Mucosa of stomach (tissue), 1 donor: Measurements from ENCODE around the gene MAGEA10.
"Not testable (repeated sequence)": the region's sequence is repeated elsewhere in the genome, so short reads cannot be mapped to it uniquely, and the experiment has no call there.

Source experiments
- H3K27me3 ChIP-seq: one replicate; pipeline ENCODE4 v1.7.0; 2013; ENCODE audit warnings: mild to moderate bottlenecking, low read length; ENCODE audit not compliant: control insufficient read depth, insufficient read depth
- H3K36me3 ChIP-seq: one replicate; pipeline ENCODE4 v1.7.0; 2013; ENCODE audit warnings: low read length; ENCODE audit not compliant: control insufficient read depth, insufficient read depth
- H3K4me1 ChIP-seq: one replicate; pipeline ENCODE4 v1.7.0; 2013; ENCODE audit warnings: mild to moderate bottlenecking, low read length; ENCODE audit not compliant: control insufficient read depth, insufficient read depth
- H3K4me3 ChIP-seq: one replicate; pipeline ENCODE4 v1.7.0; 2013; ENCODE audit warnings: low read length
- H3K9ac ChIP-seq: one replicate; pipeline ENCODE4 v1.7.0; 2013; ENCODE audit warnings: mild to moderate bottlenecking, low read length, moderate library complexity
- H3K9me3 ChIP-seq: one replicate; pipeline ENCODE4 v1.7.0; 2013; ENCODE audit warnings: mild to moderate bottlenecking, low read length, moderate library complexity; ENCODE audit not compliant: control insufficient read depth
- donor health status: Pancreatic carcinoma.

Gene MAGEA10

GRCh38 chrX:152138388-152138784 is at the start of gene MAGEA10:
TSS of gene MAGEA10 (minus strand) at chrX:152138577. CDS start at chrX:152135620, 2,957 bp downstream.
- no peaks in the 10 kb centered on the region for H3K27me3 ChIP-seq
- no peaks in the 10 kb centered on the region for H3K36me3 ChIP-seq
- H3K4me3 ChIP-seq, result no peak within 1 kb of the TSS

DNA sequence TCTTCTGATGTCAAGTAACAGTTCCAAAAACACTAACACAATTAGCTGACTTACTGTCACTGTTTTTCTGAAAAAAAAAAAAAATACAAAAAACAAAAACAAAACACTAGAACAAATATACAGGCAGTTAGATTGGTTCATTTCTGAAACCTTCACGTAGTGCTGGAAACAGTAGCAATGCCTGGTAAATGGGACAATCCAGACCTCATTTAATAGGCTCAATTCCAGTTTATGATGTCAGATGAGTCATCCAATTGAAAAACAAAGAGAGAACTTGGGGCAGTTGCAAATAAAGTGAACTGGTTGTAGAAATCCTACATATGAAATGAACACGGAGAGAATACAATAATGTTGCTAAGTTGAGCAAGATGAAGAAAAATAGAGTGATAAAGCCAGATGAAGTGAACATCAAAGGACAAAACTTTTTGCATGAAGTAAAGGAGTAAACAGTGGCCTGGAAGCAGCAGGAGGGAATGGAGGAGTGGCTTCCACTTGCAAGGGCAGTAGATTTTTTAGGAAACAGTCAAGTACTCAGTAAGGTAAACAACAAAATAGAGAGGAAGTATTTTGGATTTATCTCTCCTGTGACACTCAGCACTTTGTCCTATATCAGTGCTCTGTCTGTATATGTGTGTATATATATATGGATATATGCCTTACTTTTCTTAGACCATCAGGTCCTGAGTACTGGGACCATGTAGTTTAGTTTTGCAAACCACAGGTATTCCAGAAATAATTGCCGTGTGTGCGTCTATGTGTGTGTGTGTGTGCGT is 39.3 kb upstream of the MAGEA10 start:
- Histone ChIP-seq H3K9me3 (no peaks in the 10 kb centered on the region), H3K36me3 (no peaks in the 10 kb centered on the region), H3K27me3 (no peaks in the 10 kb centered on the region), H3K4me3 (no peak overlapping the region), H3K4me1 (no peaks in the 10 kb centered on the region), H3K9ac (no peak overlapping the region)

More at GRCh38 chrX:152138388-152138784, at the start of gene MAGEA10:
- no peaks in the 10 kb centered on the region for H3K9me3 ChIP-seq
- H3K9ac ChIP-seq, result no peak within 1 kb of the TSS
- H3K4me1 ChIP-seq, result no peaks in the 10 kb centered on the region

DNA sequence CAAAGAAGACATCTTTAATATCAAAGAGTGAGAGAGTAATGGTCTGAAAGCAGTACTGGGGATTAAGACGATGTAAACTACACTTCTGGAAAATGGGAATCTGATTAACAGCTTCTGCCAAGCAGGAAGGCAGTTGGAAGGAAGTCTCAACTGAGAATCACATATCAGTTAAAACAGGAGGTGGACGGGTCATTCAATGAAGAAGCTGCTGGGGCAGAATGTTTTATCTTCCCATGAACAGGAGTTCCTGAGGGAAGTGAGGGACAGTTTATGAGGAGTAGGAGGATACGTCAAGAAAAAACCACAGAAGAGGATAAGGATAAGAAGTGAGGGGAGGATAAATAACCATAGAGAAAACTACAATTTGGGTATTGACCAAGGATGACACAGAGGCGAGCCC is 38.7 kb upstream of the MAGEA10 start:
- H3K9ac ChIP-seq, result no peak overlapping the region
- H3K4me1 ChIP-seq, result no peaks in the 10 kb centered on the region
- H3K9me3 ChIP-seq, result no peaks in the 10 kb centered on the region
- no peak overlapping the region for H3K4me3 ChIP-seq
- H3K27me3 ChIP-seq, result no peaks in the 10 kb centered on the region
- no peaks in the 10 kb centered on the region for H3K36me3 ChIP-seq

DNA sequence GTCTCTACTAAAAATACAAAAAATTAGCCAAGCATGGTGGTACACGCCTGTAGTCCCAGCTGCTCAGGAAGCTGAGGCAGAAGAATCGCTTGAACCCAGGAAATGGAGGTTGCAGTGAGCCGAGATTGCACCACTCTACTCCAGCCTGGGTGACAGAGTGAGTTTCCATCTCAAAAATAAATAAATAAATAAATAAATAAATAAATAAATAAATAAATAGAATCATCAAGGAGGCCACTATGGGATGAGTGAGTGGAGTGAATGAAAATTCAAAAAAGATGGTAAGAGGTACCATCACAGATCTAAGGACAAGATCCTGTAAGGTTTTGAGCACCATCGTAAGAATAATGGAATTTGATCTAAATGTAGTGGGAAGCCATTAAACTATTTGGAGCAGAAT is 37.5 kb upstream of the MAGEA10 start:
- H3K9ac ChIP-seq, H3K9me3 ChIP-seq, H3K36me3 ChIP-seq, H3K27me3 ChIP-seq, H3K4me3 ChIP-seq, H3K4me1 ChIP-seq: not testable (repeated sequence)

DNA sequence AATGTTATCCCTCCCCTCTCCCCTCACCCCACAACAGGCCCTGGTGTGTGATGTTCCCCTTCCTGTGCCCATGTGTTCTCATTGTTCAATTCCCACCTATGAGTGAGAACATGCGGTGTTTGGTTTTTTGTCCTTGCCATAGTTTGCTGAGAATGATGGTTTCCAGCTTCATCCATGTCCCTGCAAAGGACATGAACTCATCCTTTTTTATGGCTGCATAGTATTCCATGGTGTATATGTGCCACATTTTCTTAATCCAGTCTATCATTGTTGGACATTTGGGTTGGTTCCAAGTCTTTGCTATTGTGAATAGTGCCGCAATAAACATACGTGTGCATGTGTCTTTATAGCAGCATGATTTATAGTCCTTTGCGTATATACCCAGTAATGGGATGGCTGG is 35.5 kb upstream of the MAGEA10 start:
- H3K9ac ChIP-seq, H3K4me1 ChIP-seq, H3K9me3 ChIP-seq, H3K27me3 ChIP-seq, H3K36me3 ChIP-seq, H3K4me3 ChIP-seq: not testable (repeated sequence)

DNA sequence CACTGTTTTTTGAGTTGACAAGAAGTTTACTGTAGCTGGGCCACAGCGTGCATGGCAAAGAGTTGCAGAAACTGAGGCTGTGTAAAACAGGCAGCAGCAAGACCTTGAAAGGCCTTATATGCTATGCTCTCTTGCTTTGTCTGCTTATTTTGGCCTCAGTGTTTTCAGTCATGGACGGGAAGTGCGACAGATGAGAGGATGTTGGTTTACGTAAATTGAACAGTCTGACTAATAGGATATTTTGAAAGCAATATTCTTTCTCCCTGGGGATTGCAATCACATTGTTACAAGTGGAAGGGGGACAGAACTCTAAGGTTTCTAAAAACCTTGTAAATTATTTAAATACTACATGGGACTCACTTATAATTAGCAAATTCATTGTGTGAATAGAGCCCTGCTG is 32.2 kb upstream of the MAGEA10 start:
- Histone ChIP-seq H3K4me3 (no peak overlapping the region), H3K4me1 (no peaks in the 10 kb centered on the region), H3K36me3 (no peaks in the 10 kb centered on the region), H3K9ac (no peak overlapping the region), H3K9me3 (no peaks in the 10 kb centered on the region), H3K27me3 (no peaks in the 10 kb centered on the region)

GRCh38 chrX:152165033-152165743 is 26.8 kb upstream of the MAGEA10 start:
- H3K9me3 ChIP-seq, result no peaks in the 10 kb centered on the region
- no peaks in the 10 kb centered on the region for H3K36me3 ChIP-seq
- H3K9ac ChIP-seq, result no peak overlapping the region
- no peaks in the 10 kb centered on the region for H3K4me1 ChIP-seq
- no peak overlapping the region for H3K4me3 ChIP-seq
- no peaks in the 10 kb centered on the region for H3K27me3 ChIP-seq

GRCh38 chrX:152157042-152157441 is 18.7 kb upstream of the MAGEA10 start:
- H3K9ac ChIP-seq, result no peak overlapping the region
- H3K4me1 ChIP-seq, result no peaks in the 10 kb centered on the region
- H3K4me3 ChIP-seq, result no peak overlapping the region
- H3K27me3 ChIP-seq, result no peaks in the 10 kb centered on the region
- H3K36me3 ChIP-seq, result no peaks in the 10 kb centered on the region
- no peaks in the 10 kb centered on the region for H3K9me3 ChIP-seq

- H3K9ac ChIP-seq, result no peak overlapping the region
- no peaks in the 10 kb centered on the region for H3K4me1 ChIP-seq
- no peak overlapping the region for H3K4me3 ChIP-seq
- no peaks in the 10 kb centered on the region for H3K9me3 ChIP-seq
- no peaks in the 10 kb centered on the region for H3K36me3 ChIP-seq
- no peaks in the 10 kb centered on the region for H3K27me3 ChIP-seq
Observed at GRCh38 chrX:152155766-152156310, 17.5 kb upstream of the MAGEA10 start.

GRCh38 chrX:152154050-152154449 is 15.7 kb upstream of the MAGEA10 start:
- no peaks in the 10 kb centered on the region for H3K4me1 ChIP-seq
- H3K4me3 ChIP-seq, result no peak overlapping the region
- H3K9me3 ChIP-seq, result no peaks in the 10 kb centered on the region
- no peak overlapping the region for H3K9ac ChIP-seq
- no peaks in the 10 kb centered on the region for H3K36me3 ChIP-seq
- H3K27me3 ChIP-seq, result no peaks in the 10 kb centered on the region

DNA sequence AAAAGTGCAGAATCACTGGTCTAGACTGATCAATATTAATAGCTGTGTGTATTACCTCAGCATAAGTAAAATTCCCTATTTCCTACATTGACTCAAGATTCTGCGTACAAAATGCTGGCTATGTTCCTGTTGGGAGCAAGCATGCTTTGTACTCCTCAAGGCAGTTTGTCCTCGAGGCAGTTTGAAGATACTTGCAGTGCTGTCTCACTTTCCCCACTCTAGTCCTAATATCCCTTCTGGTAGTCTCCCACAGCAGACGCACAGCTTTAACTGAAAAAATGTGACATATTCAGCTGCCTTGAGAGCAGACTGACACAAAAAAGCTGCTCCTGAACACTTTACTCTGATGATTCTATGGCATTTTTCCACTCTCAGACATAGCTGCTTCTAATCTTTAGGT is 12.9 kb upstream of the MAGEA10 start:
- Histone ChIP-seq H3K4me1 (no peaks in the 10 kb centered on the region), H3K27me3 (no peaks in the 10 kb centered on the region), H3K9me3 (no peaks in the 10 kb centered on the region), H3K9ac (no peak overlapping the region), H3K36me3 (no peaks in the 10 kb centered on the region), H3K4me3 (no peak overlapping the region)

GRCh38 chrX:152149648-152150047 is 11.3 kb upstream of the MAGEA10 start:
- Histone ChIP-seq H3K4me1 (no peaks in the 10 kb centered on the region), H3K9me3 (no peaks in the 10 kb centered on the region), H3K4me3 (no peak overlapping the region), H3K36me3 (no peaks in the 10 kb centered on the region), H3K27me3 (no peaks in the 10 kb centered on the region), H3K9ac (no peak overlapping the region)
